GM18870 (cell line): ENCODE results near the gene PDE8A.

Experiments used
- ATAC-seq: cut with Tn5 transposase; IDR thresholded peaks from one replicate; pipeline ENCODE4 v1.9.1; 2021; ENCODE audit warnings: moderate library complexity; ENCODE audit not compliant: unreplicated experiment

PDE8A gene

GRCh38 chr15:85029221-85029620 is 47.6 kb downstream of the PDE8A start:
- no peak for ATAC-seq

DNA sequence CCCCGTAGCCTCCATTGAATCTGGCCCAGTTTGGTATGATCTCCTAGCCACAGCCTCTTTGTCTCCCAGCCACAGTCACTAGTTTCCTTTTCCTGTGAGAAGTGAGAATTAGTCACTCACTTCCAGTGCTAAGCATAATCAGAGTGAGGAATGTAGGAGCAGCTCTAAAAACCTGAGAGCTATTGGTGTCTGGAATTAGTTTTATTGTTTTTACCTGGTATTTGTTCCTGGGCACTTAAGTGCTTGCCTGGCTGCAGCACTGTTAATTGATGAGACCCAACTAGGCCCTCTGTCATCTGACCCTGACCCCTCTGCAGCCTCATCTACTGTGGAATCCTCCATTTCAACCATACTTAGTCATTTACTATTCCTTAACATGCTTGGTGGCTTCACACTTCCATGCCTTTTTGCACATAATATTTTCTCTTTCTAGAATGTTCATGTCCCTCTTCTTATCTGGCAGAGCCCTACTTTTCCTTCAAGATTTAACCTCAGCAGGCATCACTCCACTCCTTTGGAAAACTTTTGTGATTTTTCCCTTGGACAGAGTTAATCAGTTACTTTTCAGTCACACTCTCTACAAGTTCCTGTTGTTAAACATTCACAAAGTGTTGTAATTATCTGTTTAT is 48.8 kb downstream of the PDE8A start:
- no peak for ATAC-seq

GRCh38 chr15:85031086-85031943 is 49.7 kb downstream of the PDE8A start:
- ATAC-seq, result no peak

GRCh38 chr15:85031944-85032558 is 50.4 kb downstream of the PDE8A start:
- ATAC-seq, result no peak

DNA sequence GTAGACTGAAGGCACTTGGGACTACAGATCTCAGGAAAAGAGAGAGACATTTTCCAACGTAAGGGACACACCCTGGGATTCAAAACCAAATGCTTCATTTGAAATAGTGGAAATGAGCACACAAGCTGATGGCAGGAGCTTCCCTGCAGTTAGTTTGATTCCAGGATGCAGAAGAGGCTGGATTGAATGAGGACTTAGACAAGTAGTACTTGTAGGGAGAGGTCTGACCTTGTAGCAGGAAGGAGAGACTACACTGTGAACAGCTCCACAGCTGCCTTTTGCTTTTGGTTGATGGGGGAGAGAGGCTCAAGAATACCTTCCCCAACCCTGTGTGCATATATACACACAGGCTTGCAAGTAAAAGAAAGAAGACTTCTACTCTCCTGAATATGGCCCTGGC is 51.5 kb downstream of the PDE8A start:
- no peak for ATAC-seq

DNA sequence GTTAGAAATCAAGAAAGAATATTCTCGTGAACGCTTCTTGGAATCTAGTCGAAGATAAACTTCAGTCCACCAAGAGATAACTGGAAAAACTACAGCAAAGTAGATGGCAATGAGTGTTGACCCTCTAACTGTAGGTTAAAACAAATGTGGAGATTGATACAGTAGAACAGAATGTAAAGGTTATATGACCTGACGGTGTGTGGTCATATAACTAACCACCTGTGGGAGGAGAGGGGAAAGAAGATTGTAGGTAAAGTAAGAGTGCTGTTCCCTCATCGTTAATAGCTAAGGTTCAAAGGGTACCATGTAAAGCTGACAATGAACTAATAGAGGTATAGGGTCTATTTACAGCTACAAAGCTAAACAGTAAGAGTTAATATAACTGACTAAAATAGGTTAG is 52.6 kb downstream of the PDE8A start:
- no peak for ATAC-seq

DNA sequence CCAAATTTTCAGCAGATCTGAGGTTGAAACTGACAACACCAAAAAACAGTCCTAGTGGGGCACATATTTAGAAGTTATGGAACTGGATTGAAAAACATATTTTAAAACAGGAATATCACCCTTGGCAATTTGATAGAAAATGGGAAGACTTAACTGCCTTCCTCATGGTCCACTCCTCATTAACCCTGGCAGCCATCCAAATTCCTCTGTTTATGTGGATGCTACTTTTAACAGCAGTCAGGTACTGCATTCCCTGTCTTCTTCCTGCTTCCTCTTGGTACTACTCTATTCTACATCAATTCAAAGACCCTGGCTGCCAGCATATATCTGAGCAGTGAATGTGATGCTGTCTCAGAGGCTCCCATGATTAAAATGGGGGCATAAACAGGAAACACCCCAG is 54.3 kb downstream of the PDE8A start:
- no peak for ATAC-seq

DNA sequence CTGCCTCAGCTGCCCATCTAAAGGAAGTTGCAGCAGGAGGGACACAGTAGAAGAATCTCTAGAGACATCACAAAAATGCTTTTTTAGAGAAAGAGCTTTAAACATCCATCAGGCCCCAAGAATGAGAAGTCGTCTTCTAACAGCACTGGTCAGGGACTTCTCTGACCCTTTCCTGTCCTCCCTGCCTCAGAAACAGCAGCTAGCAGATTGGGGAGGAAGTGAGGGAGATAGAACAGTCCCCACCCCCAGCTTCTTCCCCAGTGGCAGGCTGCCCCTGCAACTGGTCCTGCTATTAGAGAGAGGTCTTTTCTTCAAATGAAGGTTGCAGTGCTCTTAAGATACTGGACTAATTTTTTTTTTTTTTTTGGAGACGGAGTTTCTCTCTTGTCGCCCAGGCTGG is 55.1 kb downstream of the PDE8A start:
- no peak for ATAC-seq

DNA sequence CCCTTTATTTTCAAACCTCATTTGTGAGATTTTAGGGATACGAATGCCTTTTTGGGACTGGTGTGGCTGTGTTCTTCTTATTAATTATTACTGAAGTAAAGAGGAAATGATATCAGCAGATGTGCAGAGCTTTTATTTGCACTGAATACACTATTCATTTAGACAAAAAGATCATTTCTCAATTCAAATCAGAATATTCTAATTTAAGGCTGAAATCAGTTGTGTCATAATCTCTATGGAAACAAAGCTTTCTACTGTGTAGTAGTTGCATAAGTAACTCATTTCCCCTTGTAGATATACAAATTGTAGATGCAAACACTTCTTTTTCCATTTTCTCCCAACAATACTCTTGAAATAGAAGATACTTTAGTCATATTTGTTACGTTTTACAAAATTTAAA is 56.0 kb downstream of the PDE8A start:
- no peak for ATAC-seq

GRCh38 chr15:85041230-85041629 is 59.6 kb downstream of the PDE8A start:
- ATAC-seq, result no peak

GRCh38 chr15:85044251-85044853 is 62.7 kb downstream of the PDE8A start:
- ATAC-seq, result no peak

DNA sequence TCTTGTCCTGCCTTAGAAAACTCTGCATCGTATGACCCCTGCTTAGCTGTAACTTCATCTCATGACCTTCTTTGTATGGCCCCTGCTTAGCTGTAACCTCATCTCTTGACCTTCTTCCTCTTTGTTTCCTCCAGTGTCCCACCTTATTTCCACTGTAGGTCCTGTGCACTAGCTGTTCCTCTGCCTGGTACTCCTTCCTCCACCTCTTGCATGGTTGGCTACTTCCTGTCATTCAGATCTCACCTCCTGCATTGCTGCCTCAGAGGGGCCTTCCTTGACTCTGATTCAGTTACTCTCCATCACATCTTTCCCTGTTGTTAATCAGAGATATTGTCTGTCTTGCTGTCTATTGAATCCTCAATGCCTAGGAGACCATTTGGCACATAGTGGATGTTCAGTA is 63.2 kb downstream of the PDE8A start:
- ATAC-seq, result no peak

- ATAC-seq, result no peak
Measured at GRCh38 chr15:85045615-85046014, 64.0 kb downstream of the PDE8A start.

GRCh38 chr15:85047271-85047948 is 65.8 kb downstream of the PDE8A start:
- no peak for ATAC-seq

- no peak for ATAC-seq
Measured at GRCh38 chr15:85048430-85048829, 66.8 kb downstream of the PDE8A start.

DNA sequence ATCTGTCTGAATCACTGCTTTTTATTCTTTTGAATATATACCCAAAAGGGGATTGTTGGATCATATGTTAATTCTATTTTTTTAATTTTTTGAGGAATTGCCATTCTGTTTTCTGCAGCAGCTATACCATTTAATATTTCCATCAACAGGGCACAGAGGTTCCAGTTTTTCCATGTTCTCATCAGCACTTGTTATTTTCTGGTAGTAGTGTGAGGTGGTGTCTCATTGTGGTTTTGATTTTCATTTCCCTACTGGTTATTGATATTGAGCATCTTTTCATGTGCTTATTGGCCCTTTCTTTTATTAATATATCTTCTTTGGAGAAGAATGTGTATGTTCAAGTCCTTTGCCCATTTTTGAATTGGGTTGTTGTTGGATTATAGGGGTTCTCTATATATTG is 68.1 kb downstream of the PDE8A start:
- no peak for ATAC-seq

DNA sequence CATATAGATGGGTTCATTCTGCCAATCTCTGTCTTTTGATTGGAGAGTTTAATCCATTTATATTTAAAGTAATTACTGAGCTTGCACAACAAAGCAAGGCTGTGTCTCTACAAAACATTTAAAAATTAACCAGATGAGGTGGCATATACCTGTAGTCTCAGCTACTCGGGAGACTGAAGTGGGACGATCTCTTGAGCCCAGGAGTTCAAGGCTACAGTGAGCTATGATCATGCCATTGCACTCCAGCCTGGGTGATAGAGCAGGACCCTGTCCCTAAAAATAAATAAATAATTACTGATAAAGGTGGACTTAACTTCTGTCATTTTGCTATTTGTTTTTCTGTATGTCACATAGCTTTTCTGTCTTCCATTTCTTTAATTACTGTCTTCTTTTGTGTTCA is 78.1 kb downstream of the PDE8A start:
- ATAC-seq, result no peak

DNA sequence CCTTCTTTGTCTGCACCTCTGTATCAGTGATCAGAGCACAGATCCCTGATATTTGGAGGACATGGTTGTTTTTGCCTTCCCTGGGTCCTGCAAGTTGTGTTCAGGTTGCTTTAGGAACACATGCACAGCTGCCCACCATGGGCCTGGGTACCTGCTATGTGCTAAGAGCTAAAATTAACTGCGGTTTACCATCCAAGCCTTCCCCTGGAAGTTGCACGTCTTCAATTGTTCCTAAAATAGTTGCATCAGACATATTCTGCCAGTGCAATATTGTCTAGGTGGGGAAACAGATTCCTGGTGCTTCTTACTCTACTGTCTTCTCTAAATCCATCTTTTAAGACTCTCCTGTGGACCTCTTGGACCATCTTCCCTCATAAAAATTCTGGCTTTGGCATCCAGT is 80.9 kb downstream of the PDE8A start:
- ATAC-seq, result no peak

- no peak for ATAC-seq
Measured at GRCh38 chr15:85063088-85063487, 81.4 kb downstream of the PDE8A start.

DNA sequence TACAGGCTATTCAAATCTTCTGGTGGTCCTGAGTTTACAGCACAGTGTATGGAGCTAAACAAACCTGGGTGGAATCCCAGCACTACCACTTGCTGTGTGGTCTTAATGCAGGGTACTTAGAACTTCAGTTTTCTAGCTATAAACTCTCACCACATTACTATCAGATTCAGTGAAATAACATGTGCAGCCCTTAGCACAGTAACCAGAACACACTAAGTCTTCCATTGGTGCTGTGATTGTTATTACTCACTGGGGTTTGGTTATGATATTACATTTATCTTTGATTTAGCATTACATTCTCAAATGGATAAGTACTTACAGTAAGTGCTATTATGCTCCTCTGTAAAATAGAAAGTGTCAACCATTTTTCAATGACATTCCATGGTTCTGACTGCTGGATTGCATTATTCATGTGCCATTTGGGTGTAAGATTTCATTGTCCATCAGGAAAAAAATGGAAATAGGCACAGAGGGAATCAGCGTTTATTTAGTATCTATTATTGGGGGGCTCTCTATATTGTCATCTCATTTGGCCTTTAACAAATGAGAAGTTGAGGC is 81.9 kb downstream of the PDE8A start:
- ATAC-seq, result no peak

- no peak for ATAC-seq
Measured at GRCh38 chr15:85064710-85065109, 83.1 kb downstream of the PDE8A start.
